Activated CD8-positive, alpha-beta memory T cell treated with anti-CD3 and anti-CD28 coated beads for 1 hour (primary cell): ENCODE measurements around the gene ACADM.
"Not testable (repeated sequence)": the region's sequence is repeated elsewhere in the genome, so short reads cannot be mapped to it uniquely, and the experiment has no call there.

Experiments used
- DNase-seq, 2 donors: peaks; one replicate each; pipeline ENCODE4 v3.0.0-alpha.2; 2020; ENCODE audit warnings: low read depth in 1 of 2; ENCODE audit errors: extremely low read depth in 1 of 2

Gene ACADM

GRCh38 chr1:75791022-75791421 is 66.5 kb downstream of the ACADM start:
- no peak for DNase-seq

- DNase-seq, result no peak
These were observed 67.6 kb downstream of the ACADM start for GRCh38 chr1:75792091-75792490.

DNA sequence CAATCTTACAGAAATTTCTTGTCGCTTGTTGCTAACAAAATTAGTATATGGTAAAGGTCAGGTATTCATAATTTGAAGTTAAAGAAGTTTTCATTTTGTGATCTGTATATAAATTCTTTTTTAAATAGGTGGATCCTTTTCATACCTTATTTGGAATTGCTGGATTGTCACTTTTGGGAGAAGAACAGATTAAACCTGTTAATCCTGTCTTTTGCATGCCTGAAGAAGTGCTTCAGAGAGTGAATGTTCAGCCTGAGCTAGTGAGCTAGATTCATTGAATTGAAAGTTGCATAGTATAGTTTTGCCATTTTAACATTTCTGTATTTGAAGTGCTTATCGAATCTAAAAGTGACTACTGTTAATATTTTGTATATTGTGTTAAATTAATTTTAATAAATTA is 69.9 kb downstream of the ACADM start:
- no peak for DNase-seq

GRCh38 chr1:75795703-75796193 is 71.2 kb downstream of the ACADM start:
- DNase-seq, result no peak

- no peak for DNase-seq
These were observed 72.1 kb downstream of the ACADM start, which contains the start of gene MSH4 for GRCh38 chr1:75796376-75797272. Gene MSH4 (plus strand): TSS chr1:75796882. CDS start chr1:75796986, 104 bp downstream.

GRCh38 chr1:75797273-75797588 is 72.7 kb downstream of the ACADM start:
- DNase-seq, result no peak

- DNase-seq, result no peak
These were observed 73.2 kb downstream of the ACADM start for GRCh38 chr1:75797606-75798216.

- not testable (repeated sequence) for DNase-seq
These were observed 77.0 kb downstream of the ACADM start for GRCh38 chr1:75801480-75801879.

- no peak for DNase-seq
These were observed 84.4 kb downstream of the ACADM start for GRCh38 chr1:75808921-75809320.

- DNase-seq, result not testable (repeated sequence)
These were observed 85.6 kb downstream of the ACADM start for GRCh38 chr1:75810113-75810512.

GRCh38 chr1:75811211-75811981 is 86.9 kb downstream of the ACADM start:
- no peak for DNase-seq

- DNase-seq, result no peak
These were observed 87.6 kb downstream of the ACADM start for GRCh38 chr1:75812065-75812464.
